OCI-LY7 (cell line): Measurements from ENCODE around the gene STX16.

Experiments
- EZH2phosphoT487 ChIP-seq: fragments of 200-600 bp; sonication (generic); IDR thresholded peaks from 2 replicates; pipeline ENCODE4 v1.6.1; 2018; ENCODE audit warnings: low read depth, borderline replicate concordance, mild to moderate bottlenecking, mixed run types, antibody characterized with exemption, low read length, moderate library complexity, mixed read lengths
- TF ChIP-seq, protein P1 (sequence below): fragments of 200-600 bp; sonication (generic); conservative IDR thresholded peaks from 2 replicates; pipeline ENCODE4 v1.5.1; 2014; ENCODE audit warnings: mild to moderate bottlenecking, antibody characterized with exemption, low read length, moderate library complexity, mixed read lengths

DNA sequence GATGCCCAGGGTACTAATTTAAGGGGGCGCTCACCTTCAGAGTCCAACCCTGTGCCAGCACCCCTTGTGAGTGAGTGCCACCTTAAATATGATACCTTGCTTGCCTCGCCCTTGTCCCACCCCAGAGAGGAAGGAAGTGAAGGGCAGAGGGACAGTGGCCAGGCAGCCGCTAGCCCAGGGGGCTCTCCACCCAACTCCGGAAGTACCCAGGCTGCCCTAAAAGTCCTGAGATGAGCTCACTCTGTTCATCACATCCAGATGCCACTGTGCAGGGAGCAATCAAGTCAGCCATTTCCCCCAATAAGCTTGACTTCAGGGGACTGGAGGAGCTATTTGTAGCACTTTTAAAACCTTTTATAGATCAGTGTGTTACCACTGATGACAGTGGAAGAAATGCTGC is 25.0 kb upstream of the STX16 start:
- TF ChIP-seq, protein P1, sequence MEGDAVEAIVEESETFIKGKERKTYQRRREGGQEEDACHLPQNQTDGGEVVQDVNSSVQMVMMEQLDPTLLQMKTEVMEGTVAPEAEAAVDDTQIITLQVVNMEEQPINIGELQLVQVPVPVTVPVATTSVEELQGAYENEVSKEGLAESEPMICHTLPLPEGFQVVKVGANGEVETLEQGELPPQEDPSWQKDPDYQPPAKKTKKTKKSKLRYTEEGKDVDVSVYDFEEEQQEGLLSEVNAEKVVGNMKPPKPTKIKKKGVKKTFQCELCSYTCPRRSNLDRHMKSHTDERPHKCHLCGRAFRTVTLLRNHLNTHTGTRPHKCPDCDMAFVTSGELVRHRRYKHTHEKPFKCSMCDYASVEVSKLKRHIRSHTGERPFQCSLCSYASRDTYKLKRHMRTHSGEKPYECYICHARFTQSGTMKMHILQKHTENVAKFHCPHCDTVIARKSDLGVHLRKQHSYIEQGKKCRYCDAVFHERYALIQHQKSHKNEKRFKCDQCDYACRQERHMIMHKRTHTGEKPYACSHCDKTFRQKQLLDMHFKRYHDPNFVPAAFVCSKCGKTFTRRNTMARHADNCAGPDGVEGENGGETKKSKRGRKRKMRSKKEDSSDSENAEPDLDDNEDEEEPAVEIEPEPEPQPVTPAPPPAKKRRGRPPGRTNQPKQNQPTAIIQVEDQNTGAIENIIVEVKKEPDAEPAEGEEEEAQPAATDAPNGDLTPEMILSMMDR = no peak
- no peak for TF ChIP-seq EZH2phosphoT487
